ENCODE measurements around the gene KCTD11.

The KCTD11 gene

DNA sequence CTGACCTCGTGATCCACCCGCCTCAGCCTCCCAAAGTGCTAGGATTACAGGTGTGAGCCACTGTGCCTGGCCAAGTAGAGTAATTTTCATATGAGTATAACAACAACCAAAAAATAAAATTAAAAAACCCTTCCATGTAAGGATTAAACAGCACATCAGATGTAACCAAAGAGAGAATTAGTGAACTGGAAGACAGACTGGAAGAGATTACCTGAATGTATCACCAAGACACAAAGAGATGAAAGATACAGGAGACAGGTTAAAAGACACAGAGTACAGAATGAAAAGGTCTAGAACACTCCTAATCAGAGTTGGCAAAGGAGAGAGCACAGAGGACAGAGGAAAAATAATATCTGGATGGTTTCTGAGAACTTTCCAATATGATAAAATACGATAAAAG lies 27.2 kb downstream of the KCTD11 start:
- DNase-seq (ENCODE audit: low spot score): no peak

DNA sequence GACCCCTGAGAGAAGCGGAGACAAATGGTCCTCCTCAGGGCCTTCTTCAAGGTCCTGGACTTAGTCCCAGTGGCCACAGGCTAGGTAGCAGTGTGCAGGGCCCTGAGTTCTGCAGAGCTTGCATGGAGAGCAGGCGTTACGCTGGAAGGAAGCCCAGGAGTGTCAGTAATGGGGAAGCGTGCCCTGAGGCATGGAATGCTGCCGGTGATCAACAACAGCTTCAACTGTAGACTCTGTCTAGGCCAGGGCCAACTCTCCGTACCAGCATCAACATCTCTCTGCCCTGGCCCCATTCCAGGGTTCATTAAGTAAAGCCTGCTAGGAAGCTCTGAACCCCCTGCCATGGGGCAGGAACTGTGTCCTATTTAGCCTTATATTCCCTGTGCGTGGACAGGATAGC lies 28.4 kb downstream of the KCTD11 start:
- DNase-seq (ENCODE audit: low spot score): no peak

DNA sequence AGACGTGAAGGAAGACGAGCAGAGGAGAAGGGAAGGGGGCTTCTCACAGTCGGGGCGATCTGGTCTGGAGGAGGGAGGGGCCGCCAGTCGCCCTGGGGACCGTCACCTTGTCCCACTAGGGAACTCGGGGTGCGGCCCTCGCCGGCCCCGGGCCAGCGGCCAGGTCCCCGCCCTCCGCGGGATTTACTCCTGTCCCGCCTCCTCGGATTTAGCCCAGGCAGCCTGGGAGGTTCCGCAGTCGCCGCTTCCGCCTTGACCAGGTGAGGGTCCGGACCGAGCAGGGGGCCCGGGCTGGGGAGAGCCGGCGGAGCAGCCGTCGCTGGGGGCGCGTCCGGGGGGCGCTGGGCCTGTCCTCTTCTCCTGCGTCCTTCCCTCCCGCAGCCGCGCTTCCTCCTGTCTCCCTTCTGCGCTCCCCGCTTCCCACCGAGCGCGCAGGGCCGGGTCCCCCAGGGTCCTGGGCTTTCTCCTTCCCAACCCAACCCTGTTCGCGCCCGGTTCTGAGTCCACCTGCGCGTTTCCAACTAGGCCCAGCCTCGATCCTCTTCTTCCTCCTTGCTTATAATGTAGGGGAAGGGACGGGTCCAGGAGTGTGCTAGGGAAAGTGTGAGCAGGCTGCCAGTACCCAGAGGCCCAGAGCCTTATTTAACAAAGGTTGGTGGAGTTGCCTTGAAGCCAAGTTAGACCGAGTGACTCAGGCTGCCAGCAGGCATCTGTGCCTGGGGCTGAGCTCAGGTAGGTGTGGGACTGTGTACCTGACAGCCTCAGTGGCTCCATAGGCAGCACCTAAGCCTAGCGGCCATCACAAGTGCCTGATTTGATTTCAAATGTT lies 29.1 kb downstream of the KCTD11 start, which contains the start of gene TNK1:
TNK1 (plus strand) TSS at position 235 of the 829 bp plus-strand sequence. CDS start 1,838 bp downstream, outside the sequence.
- no peak for DNase-seq (ENCODE audit: low spot score)

DNA sequence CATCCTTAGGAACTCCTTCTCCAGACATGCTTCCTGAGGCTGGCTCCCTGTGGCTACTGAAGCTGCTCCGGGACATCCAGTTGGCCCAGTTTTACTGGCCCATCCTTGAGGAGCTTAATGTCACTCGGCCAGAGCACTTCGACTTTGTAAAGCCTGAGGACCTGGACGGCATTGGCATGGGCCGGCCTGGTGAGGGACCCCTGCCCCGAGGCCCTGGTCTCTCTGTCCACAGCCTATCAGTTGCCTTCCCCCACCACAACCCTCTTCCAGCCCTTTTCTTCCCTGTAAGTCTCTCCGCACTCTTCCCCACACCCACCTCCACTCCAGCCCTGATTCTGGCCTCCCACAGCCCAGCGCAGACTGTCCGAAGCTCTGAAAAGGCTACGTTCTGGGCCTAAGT lies 30.9 kb downstream of the KCTD11 start:
- no peak for DNase-seq (ENCODE audit: low spot score)

DNA sequence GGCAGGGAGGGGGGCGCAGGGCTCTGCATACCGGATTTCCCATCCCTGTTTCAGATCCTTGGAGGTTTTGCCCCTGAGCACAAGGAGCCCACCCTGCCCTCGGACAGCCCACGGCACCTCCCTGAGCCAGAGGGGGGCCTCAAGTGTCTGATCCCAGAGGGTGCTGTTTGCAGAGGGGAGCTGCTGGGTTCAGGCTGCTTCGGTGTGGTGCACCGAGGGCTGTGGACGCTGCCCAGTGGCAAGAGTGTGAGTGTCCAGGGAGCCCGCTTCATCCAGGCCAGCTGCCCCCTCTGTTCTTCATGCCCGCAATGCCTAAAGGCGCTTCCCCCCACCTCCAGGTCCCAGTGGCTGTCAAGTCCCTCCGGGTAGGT lies 31.4 kb downstream of the KCTD11 start:
- DNase-seq (ENCODE audit: low spot score): no peak

DNA sequence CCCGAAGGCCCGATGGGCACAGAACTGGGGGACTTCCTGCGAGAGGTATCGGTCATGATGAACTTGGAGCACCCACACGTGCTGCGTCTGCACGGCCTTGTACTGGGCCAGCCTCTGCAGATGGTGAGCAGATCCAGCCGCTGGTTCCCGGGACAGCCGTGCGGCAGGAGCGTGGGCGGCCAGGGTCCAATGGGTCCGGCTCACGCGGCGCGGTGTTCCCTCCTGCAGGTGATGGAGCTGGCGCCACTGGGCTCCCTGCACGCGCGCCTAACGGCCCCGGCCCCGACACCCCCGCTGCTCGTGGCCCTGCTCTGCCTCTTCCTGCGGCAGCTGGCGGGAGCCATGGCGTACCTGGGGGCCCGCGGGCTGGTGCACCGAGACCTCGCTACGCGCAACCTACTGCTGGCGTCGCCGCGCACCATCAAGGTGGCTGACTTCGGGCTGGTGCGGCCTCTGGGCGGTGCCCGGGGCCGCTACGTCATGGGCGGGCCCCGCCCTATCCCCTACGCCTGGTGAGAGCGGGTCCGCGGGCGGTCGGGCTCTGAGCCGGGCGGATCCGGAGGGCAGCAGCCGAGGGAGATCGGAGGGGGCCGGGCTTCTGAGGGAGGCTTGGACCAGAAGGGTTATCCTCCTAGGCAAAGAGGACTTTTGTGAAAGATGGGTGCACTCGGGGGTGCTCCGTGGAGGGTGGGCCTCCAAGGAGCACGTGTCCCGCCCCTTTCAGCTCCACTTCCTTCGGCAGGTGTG lies 32.0 kb downstream of the KCTD11 start:
- DNase-seq (ENCODE audit: low spot score): no peak

DNA sequence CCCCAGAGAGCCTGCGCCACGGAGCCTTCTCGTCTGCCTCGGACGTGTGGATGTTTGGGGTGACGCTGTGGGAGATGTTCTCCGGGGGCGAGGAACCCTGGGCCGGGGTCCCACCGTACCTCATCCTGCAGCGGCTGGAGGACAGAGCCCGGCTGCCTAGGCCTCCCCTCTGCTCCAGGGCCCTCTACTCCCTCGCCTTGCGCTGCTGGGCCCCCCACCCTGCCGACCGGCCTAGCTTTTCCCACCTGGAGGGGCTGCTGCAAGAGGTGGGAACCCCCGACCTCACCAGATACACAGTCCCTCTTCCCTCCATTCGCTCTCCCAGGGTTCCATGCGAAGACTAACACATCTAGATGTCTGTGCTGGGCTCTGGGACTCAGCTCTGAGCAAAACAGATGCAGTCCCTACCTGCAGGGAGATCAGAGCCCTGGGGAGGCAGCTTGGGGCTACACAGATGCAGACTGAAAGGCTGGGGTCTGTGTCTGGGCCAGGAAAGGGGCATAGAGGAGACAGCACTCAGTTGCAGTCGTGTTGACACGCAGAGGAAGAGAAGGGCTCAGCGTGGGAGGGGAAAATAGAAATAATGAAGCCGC lies 32.6 kb downstream of the KCTD11 start:
- no peak for DNase-seq (ENCODE audit: low spot score)

DNA sequence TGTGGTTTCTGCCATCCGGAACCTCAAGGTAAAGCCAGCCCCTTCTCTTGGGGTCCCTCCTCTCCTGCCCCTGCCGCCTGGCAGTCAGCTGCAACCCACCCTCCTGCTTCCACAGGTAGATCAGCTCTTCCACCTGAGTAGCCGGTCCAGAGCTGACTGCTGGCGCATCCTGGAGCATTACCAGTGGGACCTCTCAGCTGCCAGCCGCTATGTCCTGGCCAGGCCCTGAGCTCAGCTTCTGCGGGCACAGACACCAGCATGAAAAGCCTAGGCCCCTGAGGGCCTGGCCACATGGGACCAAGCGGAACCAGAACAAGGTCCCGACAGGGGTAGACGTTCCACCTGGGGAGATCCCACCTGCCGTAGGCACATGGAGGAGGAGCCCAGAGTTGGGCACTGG lies 36.9 kb downstream of the KCTD11 start:
- no peak for DNase-seq (ENCODE audit: low spot score)

DNA sequence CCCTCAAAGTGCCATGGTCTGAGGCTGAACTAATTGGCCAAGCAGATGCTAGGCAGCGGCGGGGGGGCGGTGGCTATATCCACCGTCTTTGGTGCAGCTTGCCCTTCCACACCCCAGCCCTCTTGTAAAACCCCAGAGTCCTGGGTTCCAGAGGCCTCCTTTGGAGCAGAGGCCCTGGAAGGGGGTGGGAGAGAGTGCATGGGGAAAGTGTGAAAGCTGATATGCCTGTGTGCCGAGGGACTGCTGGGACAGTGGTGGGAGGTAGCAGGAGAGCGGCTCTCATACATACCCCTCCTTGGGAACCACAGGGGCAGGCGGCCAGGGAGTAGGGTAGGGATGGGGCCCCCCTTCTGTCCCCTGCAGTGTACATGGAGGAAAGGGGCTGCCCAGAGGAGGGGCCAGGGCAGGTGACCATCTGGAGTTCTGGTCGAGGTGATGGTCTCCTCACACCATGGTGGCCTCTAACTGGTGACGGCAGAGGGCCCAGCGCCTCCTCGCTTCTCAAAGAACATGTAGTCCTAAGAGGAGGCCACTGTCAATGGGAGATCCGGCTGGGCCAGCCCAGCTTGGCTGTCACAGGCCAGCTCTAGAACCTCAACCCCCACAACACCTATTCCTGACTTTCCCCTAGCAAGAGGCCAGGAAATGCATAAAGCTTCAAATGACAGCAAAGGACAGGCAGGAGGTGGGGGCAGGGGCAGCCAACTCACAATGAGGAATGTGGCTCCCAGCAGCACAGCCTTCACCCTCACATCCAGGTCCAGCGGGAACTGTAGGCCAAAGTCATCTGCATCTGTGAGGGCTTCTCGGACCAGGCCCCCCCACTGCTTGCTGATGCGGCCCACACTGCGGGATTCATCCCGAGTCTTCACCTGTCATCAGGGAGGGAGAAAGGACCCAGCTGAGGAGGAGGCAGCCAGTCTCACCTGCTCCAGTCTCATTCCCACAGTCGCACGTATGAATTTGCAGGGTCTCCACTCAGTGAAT lies 38.3 kb downstream of the KCTD11 start:
- no peak for DNase-seq (ENCODE audit: low spot score)

DNA sequence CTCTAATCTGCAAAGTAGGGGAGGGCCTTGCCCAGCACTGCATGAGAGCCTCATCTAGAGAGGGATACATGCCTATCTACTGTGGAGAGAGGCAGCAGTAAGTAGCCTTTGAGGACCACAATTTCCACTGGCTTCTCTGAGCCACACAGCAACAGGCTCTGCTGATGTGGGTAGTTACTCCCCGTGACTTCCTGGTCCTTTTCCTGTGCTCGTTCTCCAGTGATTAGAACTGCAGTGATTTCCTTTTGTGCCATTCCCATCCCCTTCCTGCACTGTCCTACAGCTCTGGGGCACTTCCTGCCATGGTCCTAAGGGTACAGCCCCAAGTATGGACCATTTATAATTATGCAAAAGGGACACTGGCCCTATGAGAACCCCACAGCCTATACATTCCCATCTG lies 39.3 kb downstream of the KCTD11 start:
- no peak for DNase-seq (ENCODE audit: low spot score)

DNA sequence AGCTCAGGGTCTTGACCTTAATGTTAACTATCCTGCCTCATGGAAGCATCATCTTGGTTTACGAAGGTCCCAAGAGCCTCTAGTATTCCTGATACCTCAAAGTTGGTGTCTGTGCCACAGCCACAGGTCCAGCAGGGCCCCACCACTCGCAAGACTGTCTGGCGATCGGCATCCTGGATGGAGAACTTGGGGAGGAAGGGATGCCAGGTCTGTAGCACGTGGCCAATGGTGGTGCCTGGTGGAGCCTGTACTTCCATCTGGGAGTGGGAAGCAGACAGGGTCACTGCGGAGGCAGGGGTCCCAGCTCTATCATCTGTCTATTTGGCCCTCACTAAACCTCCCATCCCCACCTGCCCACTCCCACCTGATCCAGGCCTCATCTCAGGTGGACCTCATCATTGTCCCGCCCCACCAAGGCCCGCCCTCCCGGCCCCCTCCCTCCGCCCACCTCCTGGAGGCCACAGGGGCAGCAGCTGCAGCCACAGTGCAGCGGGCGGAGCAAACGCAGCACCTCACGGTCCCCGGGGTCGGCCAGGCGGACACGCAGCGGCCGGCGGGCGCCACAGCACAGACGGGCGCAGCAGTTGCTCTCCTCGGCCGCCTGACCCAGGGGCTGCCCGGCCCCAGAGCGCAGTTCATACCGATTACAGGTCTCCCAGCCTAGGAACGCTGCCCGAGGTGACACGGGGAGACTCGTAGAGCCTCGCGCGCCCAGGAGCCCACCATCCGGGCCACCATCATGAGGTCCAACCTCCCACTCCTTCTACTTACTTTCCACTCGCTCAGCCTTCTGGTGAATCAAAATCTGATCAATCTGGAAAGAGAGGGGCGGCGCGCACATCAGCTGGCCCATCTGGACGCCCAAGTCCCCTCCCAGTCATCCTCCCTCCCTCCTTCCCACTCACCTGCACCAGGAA lies 41.0 kb downstream of the KCTD11 start:
- no peak for DNase-seq (ENCODE audit: low spot score)

DNA sequence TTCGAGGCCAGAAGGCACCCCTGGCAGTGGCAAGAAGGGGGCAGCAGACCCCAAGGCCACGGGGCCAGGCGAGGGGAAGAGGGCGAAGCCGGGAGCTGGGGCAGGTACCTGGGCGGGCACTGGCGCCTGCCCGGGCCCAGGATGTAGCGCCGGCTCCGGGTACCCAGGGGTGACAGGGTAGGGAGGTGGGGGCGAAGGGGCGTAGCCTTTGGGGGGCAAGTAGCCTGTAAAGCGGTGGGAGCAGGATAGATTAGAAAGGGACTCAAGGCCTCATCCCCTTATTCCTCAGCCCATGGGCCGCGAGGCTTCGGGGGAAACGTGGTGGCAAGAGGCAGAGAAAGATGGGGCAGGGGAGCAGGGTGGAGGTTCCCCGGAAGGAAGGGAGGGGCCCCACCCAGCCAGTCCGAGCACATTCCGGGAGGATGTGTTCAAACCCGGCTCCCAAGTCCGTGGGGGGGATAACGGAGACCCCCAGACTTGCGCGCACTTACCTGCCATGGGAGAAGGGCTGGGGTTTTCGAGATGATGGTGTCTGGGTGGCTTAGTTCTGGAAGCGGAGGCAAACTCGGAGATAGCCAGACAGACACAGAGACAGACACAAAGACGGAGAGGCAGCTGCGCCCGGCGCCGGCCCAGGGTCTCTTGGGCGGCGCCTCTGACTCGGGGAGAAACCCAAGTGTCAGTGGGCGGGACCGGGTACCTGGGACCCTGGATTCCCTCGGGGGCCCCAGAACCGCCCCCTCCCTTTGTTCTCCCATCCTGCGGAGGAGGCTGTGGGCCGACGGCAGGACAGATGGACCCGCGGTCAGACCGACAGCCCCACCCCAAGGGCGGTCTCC lies 41.9 kb downstream of the KCTD11 start:
- no peak for DNase-seq (ENCODE audit: low spot score)

DNA sequence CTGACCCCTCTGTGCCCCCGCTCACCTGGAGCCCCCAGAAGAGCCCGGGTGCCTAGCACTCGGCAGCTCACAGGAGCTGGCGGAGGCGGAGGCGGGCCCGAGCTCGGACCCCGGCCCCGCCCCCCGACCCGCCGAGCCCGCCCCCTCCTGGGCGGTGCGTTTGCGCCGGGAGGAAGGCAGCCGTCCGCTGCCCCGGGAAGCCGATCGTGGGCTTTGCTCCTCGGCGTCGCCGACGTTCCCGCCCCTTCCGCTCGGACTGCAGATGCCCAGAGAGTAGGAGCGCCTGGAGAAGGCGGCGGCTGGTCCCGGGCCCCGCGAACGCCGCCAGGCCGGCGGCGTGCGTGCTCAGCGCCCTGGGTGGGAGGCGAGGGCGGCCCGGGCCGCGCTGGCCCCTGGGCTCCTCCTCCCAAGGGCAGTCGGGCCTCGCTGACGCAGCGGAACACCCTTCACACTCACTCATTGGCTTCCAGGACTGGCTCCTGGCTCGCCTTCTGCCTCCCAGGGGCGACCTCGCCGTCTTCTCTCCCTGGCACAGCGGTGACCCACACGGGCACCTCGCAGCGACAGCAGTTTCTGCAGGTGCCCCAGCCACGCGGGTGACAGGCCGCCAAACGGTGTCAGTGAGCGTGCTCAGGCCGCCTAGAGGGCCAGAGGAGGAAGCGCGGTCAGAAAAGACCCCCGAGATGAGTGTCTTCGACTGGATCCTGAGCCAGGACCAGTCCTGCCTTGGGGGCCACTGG lies 42.7 kb downstream of the KCTD11 start, which contains the start of gene PLSCR3:
PLSCR3 (minus strand) TSS at position 74 of the 740 bp plus-strand sequence. CDS start 415 bp downstream, outside the sequence.
- DNase-seq (ENCODE audit: low spot score): peak; percentile 79

DNA sequence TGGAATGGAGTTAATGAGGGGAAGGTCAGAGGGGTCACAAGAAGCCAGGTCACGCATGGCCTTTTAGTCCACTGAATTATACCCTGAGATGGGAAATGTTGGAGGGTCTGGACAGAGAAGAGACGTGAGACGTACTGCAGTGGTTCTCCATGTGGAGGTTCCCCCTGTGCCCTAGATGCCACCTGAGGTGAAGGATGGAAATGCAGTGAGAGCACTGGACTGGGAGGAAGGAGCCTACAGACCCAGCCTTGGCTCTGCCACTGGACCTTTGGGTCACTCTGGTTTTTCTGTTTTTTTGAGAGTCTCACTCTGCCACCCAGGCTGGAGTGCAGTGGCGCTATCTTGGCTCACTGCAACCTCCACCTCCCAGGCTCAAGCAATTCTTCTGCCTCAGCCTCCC lies 44.2 kb downstream of the KCTD11 start:
- no peak for DNase-seq (ENCODE audit: low spot score)

DNA sequence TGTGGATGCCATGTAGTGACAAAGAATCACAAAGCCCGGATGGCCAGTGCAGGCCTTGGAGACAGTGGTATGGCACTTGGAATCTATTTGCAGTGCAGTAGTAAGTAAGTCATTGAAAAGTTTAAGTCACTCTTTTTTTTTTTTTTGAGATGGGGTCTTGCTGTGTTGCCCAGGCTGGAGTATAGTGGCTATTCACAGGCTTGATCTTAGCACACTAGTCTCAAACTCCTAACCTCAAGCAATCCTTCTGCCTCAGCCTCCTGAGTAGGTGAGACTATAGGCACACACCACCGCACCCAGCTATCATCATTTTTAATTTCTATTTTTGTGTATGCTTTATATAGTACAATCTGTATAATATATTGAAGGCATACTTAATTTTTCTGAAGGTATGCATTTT lies 46.6 kb downstream of the KCTD11 start:
- DNase-seq (ENCODE audit: low spot score): no peak

DNA sequence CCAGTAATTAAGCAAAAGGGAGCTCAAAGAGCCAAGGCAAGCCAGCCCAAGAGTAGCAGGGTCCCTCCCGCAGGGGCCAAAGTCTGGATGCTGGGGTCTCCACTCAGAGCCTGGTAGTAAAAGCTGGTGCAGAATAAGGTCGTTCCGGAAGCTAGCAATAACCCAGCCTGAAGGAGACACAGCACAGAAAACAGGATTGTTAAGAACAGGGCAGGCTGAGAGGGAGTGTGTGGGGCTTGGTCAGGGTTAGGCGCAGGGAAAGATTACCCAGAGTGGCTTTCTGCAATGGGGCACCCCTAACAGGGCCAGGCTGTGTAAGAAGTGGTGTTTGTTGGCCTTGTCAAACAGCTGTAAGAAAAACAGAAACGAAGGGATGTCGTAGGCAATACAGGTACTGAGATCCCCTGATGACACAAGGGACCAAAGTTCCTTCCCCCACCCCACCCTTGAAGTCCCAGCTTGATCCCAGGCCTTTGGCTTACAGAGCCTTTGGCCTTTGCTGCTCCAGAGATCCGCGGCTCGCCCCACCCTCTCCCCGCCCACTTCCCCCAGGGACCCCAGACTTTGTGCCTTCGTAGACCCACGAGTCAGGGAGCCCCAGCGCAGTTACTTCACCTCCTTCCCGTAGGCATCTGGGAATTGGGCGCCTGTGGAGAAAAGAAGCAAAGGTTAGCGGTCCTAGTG lies 51.2 kb downstream of the KCTD11 start:
- no peak for DNase-seq (ENCODE audit: low spot score)

DNA sequence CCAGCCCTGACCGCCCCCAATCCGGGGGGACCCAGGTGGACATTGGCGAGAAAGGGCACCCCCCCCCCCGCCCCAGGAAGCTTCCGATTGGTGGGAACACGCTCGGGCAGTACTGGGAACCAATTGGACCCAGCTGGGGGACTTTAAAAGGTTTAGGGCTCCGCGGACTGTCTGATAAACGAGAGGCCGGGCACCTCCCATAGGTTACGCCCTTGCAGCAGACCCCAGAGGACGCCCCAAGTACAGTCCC lies 51.7 kb downstream of the KCTD11 start:
- no peak for DNase-seq (ENCODE audit: low spot score)

DNA sequence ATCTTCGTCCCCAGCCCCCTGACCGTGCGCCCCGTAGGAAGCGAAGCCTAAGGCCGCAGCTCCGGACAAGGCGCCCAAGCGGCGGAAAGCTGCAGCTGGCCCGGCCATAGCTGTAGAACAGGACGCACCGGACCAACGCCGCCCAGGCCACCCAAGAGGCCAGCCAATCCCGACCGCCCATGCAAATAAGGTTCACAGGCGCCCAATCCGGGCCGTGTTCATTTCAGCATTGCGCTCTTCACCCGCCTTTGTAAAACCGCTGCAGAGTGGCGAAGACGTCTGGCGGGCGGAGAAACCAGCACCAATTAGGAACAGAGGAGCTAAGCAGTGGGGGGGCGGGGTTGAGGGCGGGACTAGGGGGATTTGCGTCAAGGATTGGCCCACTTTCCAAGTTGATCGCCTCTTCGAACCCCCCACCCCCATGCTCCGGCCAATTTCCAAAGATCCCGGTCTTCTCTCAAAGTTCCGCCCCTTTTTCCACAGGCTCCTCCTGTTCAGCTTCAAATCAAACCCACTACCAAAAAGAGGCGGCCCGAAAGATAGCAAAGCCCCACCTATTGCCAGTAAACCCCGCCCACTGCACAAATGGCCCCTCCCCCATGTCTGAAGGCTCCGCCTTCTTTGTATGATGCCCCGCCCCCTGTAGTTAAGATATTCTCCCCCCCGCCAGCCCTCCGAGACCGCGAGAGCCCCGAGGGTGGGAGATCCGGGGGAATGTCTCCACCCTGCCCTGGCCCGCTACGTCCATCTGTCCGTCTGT lies 52.2 kb downstream of the KCTD11 start, which contains the start of gene TMEM256:
TMEM256 (minus strand) TSS at position 121 of the 760 bp plus-strand sequence; CDS start at position 108, 13 bp downstream.
- DNase-seq (ENCODE audit: low spot score): peak; percentile 96

All from COLO829 (cell line).